Liver (tissue), 3 donors: Measurements from ENCODE around the gene CD164L2.

Source experiments
- CTCF ChIP-seq: fragments of 150-350 bp; IDR thresholded peaks from 2 replicates; pipeline ENCODE4 v1.5.1; 2017; ENCODE audit warnings: improper control_type of control experiment, low read depth, low read length; ENCODE audit not compliant: missing input control
- EGR1 ChIP-seq, 2 donors: IDR thresholded peaks; 2 replicates each; pipeline ENCODE4 v1.6.1; 2016 to 2018; ENCODE audit warnings: antibody characterized with exemption in 2 of 2, low read depth in 2 of 2
- MAX ChIP-seq: IDR thresholded peaks from 2 replicates; pipeline ENCODE4 v1.6.1; 2016; ENCODE audit warnings: antibody characterized with exemption
- NR2F2 ChIP-seq: IDR thresholded peaks from 2 replicates; pipeline ENCODE4 v1.6.1; 2016; ENCODE audit warnings: antibody characterized with exemption
- RAD21 ChIP-seq, 2 donors: IDR thresholded peaks; 2 replicates each; pipeline ENCODE4 v1.6.1; 2016; ENCODE audit warnings: antibody characterized with exemption in 2 of 2, mild to moderate bottlenecking in 2 of 2
- TAF1 ChIP-seq: conservative IDR thresholded peaks from 2 replicates; pipeline ENCODE4 v1.6.1; 2016; ENCODE audit warnings: antibody characterized with exemption, mild to moderate bottlenecking
- TF ChIP-seq, protein P1 (sequence below): IDR thresholded peaks from 2 replicates; pipeline ENCODE4 v1.6.1; 2016; ENCODE audit warnings: antibody characterized with exemption
- donor health status: healthy.
- donor health status: healthy.

- TF ChIP-seq RAD21 (IDR thresholded peaks at IDR 0.05) (no peak), NR2F2 (no peak), CTCF (no peak), TAF1 (no peak), MAX (no peak), EGR1 (IDR thresholded peaks at IDR 0.05; ENCODE audit: low read depth in 2 of 2) (no peak)
- TF ChIP-seq, protein P1, sequence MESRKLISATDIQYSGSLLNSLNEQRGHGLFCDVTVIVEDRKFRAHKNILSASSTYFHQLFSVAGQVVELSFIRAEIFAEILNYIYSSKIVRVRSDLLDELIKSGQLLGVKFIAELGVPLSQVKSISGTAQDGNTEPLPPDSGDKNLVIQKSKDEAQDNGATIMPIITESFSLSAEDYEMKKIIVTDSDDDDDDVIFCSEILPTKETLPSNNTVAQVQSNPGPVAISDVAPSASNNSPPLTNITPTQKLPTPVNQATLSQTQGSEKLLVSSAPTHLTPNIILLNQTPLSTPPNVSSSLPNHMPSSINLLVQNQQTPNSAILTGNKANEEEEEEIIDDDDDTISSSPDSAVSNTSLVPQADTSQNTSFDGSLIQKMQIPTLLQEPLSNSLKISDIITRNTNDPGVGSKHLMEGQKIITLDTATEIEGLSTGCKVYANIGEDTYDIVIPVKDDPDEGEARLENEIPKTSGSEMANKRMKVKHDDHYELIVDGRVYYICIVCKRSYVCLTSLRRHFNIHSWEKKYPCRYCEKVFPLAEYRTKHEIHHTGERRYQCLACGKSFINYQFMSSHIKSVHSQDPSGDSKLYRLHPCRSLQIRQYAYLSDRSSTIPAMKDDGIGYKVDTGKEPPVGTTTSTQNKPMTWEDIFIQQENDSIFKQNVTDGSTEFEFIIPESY = no peak
Measured at GRCh38 chr1:27398405-27399149, 15.4 kb upstream of the CD164L2 start.
